Tibial nerve (tissue), 4 donors: ENCODE measurements around the gene TCF7. TPM values are rescaled to one million over a fixed set of nuclear protein-coding genes. Genes with fewer than 3 reads are reported as not detected.

Experiments used
- DNase-seq, 2 donors: peaks; one replicate each; pipeline ENCODE4 v3.0.0-alpha.2; 2019; ENCODE audit warnings: low spot score in 2 of 2
- H3K27ac ChIP-seq, 4 donors: fragments of 200-600 bp; sonication (generic) in 3 of 4; one replicate each; pipeline ENCODE4 v1.5.1; 2017 to 2019; ENCODE audit warnings: mild to moderate bottlenecking in 1 of 4
- H3K27me3 ChIP-seq, 2 donors: fragments of 200-600 bp; sonication (generic) in 1 of 2; one replicate each; pipeline versions ENCODE4 v1.5.1 to v1.6.0; 2017 to 2019
- H3K36me3 ChIP-seq, 3 donors: fragments of 200-600 bp; sonication (generic); one replicate each; pipeline ENCODE4 v1.5.1; 2018 to 2019
- H3K4me1 ChIP-seq, 4 donors: fragments of 200-600 bp; sonication (generic) in 3 of 4; one replicate each; pipeline ENCODE4 v1.5.1; 2017 to 2019
- H3K4me3 ChIP-seq, 4 donors: fragments of 200-600 bp; sonication (generic) in 3 of 4; one replicate each; pipeline ENCODE4 v1.5.1; 2017 to 2019; ENCODE audit warnings: mild to moderate bottlenecking in 1 of 4, moderate library complexity in 1 of 4
- H3K9me3 ChIP-seq, 4 donors: fragments of 200-600 bp; sonication (generic) in 3 of 4; one replicate each; pipeline ENCODE4 v1.5.1; 2017 to 2019
- CTCF ChIP-seq, 5 experiments: fragments of 200-600 bp in 3 of 5; fragments of 450-650 bp in 2 of 5; sonication (generic) in 3 of 5; IDR thresholded peaks; one replicate each; pipeline ENCODE4 v1.5.1; 2016 to 2019; ENCODE audit warnings: antibody characterized with exemption in 5 of 5, mild to moderate bottlenecking in 3 of 5, moderate library complexity in 2 of 5
- EP300 ChIP-seq, 2 donors: sonication (generic); formaldehyde crosslinking; IDR thresholded peaks; one replicate each; pipeline ENCODE4 v1.6.1; 2017; ENCODE audit warnings: antibody characterized with exemption in 2 of 2, mild to moderate bottlenecking in 1 of 2
- POLR2A ChIP-seq, 2 donors: fragments of 450-650 bp; IDR thresholded peaks; one replicate each; pipeline ENCODE4 v1.6.1; 2017; ENCODE audit warnings: antibody characterized with exemption in 2 of 2, mild to moderate bottlenecking in 2 of 2, moderate library complexity in 2 of 2
- WGBS, 2 donors: methylation state at CpG; one replicate each; pipeline ENCODE4 v1.1.5; 2018; 5-methylcytosine and 5-hydroxymethylcytosine counted together
- total RNA-seq, 4 donors: library from RNA; depleted of rRNA; stranded (reverse); fragments of >200 nt; gene quantifications; one replicate each; pipeline ENCODE4 v1.1.0, GENCODE V29; 2016

Gene TCF7
- total RNA-seq, 4 donors from 2014 or later: 2.5 to 13.2 (median 6.6) TPM

- Histone ChIP-seq H3K36me3 (peaks cover 0 to 78% (median 0%) of the 10 kb centered on the region in 3 donors), H3K9me3 (no peaks in the 10 kb centered on the region), H3K27me3 (no peaks in the 10 kb centered on the region), H3K4me1 (peaks cover 0 to 59% (median 3%) of the 10 kb centered on the region in 4 donors), H3K27ac (peak overlapping the region in 1 of 4 donors; percentile 24), H3K4me3 (no peak overlapping the region)
- no peak for DNase-seq
- TF ChIP-seq POLR2A (IDR thresholded peaks at IDR 0.05): no peak
- TF ChIP-seq EP300 (IDR thresholded peaks at IDR 0.05): no peak
- TF ChIP-seq CTCF (IDR thresholded peaks at IDR 0.05): no peak
- 86% methylated on average over 8 of the region's 8 CpGs for WGBS, 2 donors
These were observed 25.5 kb downstream of the TCF7 start for GRCh38 chr5:134139891-134140469.

GRCh38 chr5:134140530-134141201 is 26.2 kb downstream of the TCF7 start:
- peak overlapping the region in 1 of 4 donors; percentile 40 for H3K27ac ChIP-seq
- peak in 1 of 2 donors; percentile 65 for DNase-seq

GRCh38 chr5:134141331-134142050 is 27.0 kb downstream of the TCF7 start:
- TF ChIP-seq POLR2A (IDR thresholded peaks at IDR 0.05): no peak
- TF ChIP-seq EP300 (IDR thresholded peaks at IDR 0.05): no peak
- no peak for TF ChIP-seq CTCF (IDR thresholded peaks at IDR 0.05)
- H3K36me3 ChIP-seq: peaks cover 0 to 76% (median 0%) of the 10 kb centered on the region in 3 donors
- H3K9me3 ChIP-seq: no peaks in the 10 kb centered on the region
- H3K27ac ChIP-seq: peak overlapping the region in 1 of 4 donors; percentile 40
- no peaks in the 10 kb centered on the region for H3K27me3 ChIP-seq
- WGBS, 2 donors: 61 to 65% methylated on average over 9 of the region's 9 CpGs
- DNase-seq: no peak
- H3K4me1 ChIP-seq: peaks cover 0 to 58% (median 6%) of the 10 kb centered on the region in 4 donors
- no peak overlapping the region for H3K4me3 ChIP-seq

More at GRCh38 chr5:134140530-134141201, 26.2 kb downstream of the TCF7 start:
- Histone ChIP-seq H3K9me3 (no peaks in the 10 kb centered on the region), H3K27me3 (no peaks in the 10 kb centered on the region), H3K36me3 (peaks cover 0 to 78% (median 0%) of the 10 kb centered on the region in 3 donors), H3K4me3 (no peak overlapping the region), H3K4me1 (peaks cover 0 to 56% (median 3%) of the 10 kb centered on the region in 4 donors)
- TF ChIP-seq POLR2A (IDR thresholded peaks at IDR 0.05) (no peak), CTCF (IDR thresholded peaks at IDR 0.05) (peak; percentile 65 to 80 (median 69))
- 31 to 35% methylated on average over 8 of the region's 8 CpGs for WGBS, 2 donors

GRCh38 chr5:134142052-134142451 is 27.6 kb downstream of the TCF7 start:
- DNase-seq: no peak
- no peaks in the 10 kb centered on the region for H3K27me3 ChIP-seq
- H3K4me3 ChIP-seq: no peak overlapping the region
- 66 to 70% methylated on average over 5 of the region's 5 CpGs for WGBS, 2 donors
- H3K36me3 ChIP-seq: peaks cover 0 to 77% (median 0%) of the 10 kb centered on the region in 3 donors
- TF ChIP-seq EP300 (IDR thresholded peaks at IDR 0.05): no peak
- TF ChIP-seq POLR2A (IDR thresholded peaks at IDR 0.05): no peak
- no peak for TF ChIP-seq CTCF (IDR thresholded peaks at IDR 0.05)
- H3K4me1 ChIP-seq: peaks cover 0 to 59% (median 7%) of the 10 kb centered on the region in 4 donors
- H3K9me3 ChIP-seq: no peaks in the 10 kb centered on the region
- H3K27ac ChIP-seq: peak overlapping the region in 1 of 4 donors; percentile 40
